Naive thymus-derived CD4-positive, alpha-beta T cell (primary cell): ENCODE measurements around the gene COA7. TPM values are rescaled to one million over a fixed set of nuclear protein-coding genes. Genes with fewer than 3 reads are reported as not detected.
"Not testable (repeated sequence)": the region's sequence is repeated elsewhere in the genome, so short reads cannot be mapped to it uniquely, and the experiment has no call there.

Source experiments
- ATAC-seq: fragments of 150-1000 bp; cut with Tn5 transposase; 2 replicates; pipeline ENCODE4 v1.10.0; 2021; ENCODE audit warnings: mild to moderate bottlenecking, moderate library complexity
- CTCF ChIA-PET: fragments of 350-600 bp; sonication (Branson Sonifier 250); formaldehyde crosslinking; loops from one replicate; lab custom pipeline; 2021; ENCODE audit warnings: antibody characterized with exemption; lab: Charles Lee
- POLR2A ChIA-PET: fragments of 350-600 bp; sonication (Branson Sonifier 250); formaldehyde crosslinking; loops from one replicate; lab custom pipeline; 2021; ENCODE audit warnings: antibody characterized with exemption, inconsistent platforms; lab: Charles Lee
- DNase-seq, 9 donors: peaks; one replicate each; pipeline versions ENCODE4 v3.0.0 to v3.0.0-alpha.2; 2020 to 2022; ENCODE audit warnings: mixed read lengths in 1 of 9
- H3K27ac ChIP-seq: one replicate; pipeline ENCODE4 v1.7.0; 2013; ENCODE audit warnings: mild to moderate bottlenecking, low read depth, low read length, moderate library complexity
- H3K27me3 ChIP-seq, 2 donors: one replicate each; pipeline ENCODE4 v1.7.0; 2013; ENCODE audit warnings: low read length in 2 of 2, mild to moderate bottlenecking in 2 of 2, moderate library complexity in 2 of 2; ENCODE audit not compliant: control insufficient read depth in 2 of 2, insufficient read depth in 2 of 2
- H3K36me3 ChIP-seq, 3 experiments: 1 replicate in 2 of 3; 2 replicates in 1 of 3; pipeline ENCODE4 v1.7.0; 2013; ENCODE audit warnings: low read length in 3 of 3, mild to moderate bottlenecking in 3 of 3, moderate library complexity in 1 of 3; ENCODE audit not compliant: insufficient read depth in 3 of 3, control insufficient read depth in 2 of 3
- H3K4me1 ChIP-seq, 2 donors: one replicate each; pipeline ENCODE4 v1.7.0; 2013; ENCODE audit warnings: low read length in 2 of 2, mild to moderate bottlenecking in 2 of 2, moderate library complexity in 1 of 2; ENCODE audit not compliant: control insufficient read depth in 2 of 2, insufficient read depth in 2 of 2
- H3K4me3 ChIP-seq: 2 replicates; pipeline ENCODE4 v1.7.0; 2013; ENCODE audit warnings: mild to moderate bottlenecking, low read length
- H3K9me3 ChIP-seq, 3 experiments: 1 replicate in 2 of 3; 2 replicates in 1 of 3; pipeline ENCODE4 v1.7.0; 2013; ENCODE audit warnings: low read length in 3 of 3; ENCODE audit not compliant: control insufficient read depth in 2 of 3
- H3K27ac Mint-ChIP-seq, 9 donors: one replicate each; pipeline ENCODE4 v1.8.0; 2020 to 2022; ENCODE audit warnings: mixed read lengths in 9 of 9, mild to moderate bottlenecking in 8 of 9, moderate library complexity in 5 of 9, inconsistent platforms in 2 of 9
- H3K27me3 Mint-ChIP-seq, 5 donors: one replicate each; pipeline ENCODE4 v1.8.0; 2021 to 2022; ENCODE audit warnings: mixed read lengths in 5 of 5, mild to moderate bottlenecking in 1 of 5
- H3K36me3 Mint-ChIP-seq, 5 donors: one replicate each; pipeline ENCODE4 v1.8.0; 2020 to 2022; ENCODE audit warnings: mixed read lengths in 5 of 5, mild to moderate bottlenecking in 3 of 5, inconsistent platforms in 1 of 5
- H3K4me1 Mint-ChIP-seq, 7 donors: one replicate each; pipeline ENCODE4 v1.8.0; 2020 to 2022; ENCODE audit warnings: mixed read lengths in 7 of 7, mild to moderate bottlenecking in 3 of 7, inconsistent platforms in 1 of 7
- H3K4me3 Mint-ChIP-seq, 10 donors: one replicate each; pipeline ENCODE4 v1.8.0; 2020 to 2022; ENCODE audit warnings: mild to moderate bottlenecking in 10 of 10, mixed read lengths in 10 of 10, moderate library complexity in 6 of 10, inconsistent platforms in 2 of 10
- H3K9me3 Mint-ChIP-seq, 11 donors: one replicate each; pipeline ENCODE4 v1.8.0; 2020 to 2022; ENCODE audit warnings: mixed read lengths in 11 of 11, mild to moderate bottlenecking in 4 of 11, inconsistent platforms in 1 of 11, moderate library complexity in 1 of 11
- intact Hi-C, 2 donors: fragments of 100-400 bp; cut with micrococcal nuclease; formaldehyde crosslinking; loops; one replicate each; pipeline ENCODE4 v1.15.1; 2023
- polyA plus RNA-seq, 2 donors: library from polyadenylated mRNA; unstranded; fragments of 300-500 nt; fragmentation: Illumina TruSeq; gene quantifications; one replicate each; pipeline ENCODE4 v1.2.3, GENCODE V29; 2021
- total RNA-seq, 6 experiments: library from RNA in 5 of 6; stranded (reverse) in 5 of 6; gene quantifications; 1 replicate in 5 of 6; 2 replicates in 1 of 6; pipeline ENCODE4 v1.2.3 and lab custom pipeline; 2021 to 2026

The COA7 gene
- total and polyA plus RNA-seq, 7 experiments from 2014 or later = 1.4 to 14.4 (median 3.0) TPM

DNA sequence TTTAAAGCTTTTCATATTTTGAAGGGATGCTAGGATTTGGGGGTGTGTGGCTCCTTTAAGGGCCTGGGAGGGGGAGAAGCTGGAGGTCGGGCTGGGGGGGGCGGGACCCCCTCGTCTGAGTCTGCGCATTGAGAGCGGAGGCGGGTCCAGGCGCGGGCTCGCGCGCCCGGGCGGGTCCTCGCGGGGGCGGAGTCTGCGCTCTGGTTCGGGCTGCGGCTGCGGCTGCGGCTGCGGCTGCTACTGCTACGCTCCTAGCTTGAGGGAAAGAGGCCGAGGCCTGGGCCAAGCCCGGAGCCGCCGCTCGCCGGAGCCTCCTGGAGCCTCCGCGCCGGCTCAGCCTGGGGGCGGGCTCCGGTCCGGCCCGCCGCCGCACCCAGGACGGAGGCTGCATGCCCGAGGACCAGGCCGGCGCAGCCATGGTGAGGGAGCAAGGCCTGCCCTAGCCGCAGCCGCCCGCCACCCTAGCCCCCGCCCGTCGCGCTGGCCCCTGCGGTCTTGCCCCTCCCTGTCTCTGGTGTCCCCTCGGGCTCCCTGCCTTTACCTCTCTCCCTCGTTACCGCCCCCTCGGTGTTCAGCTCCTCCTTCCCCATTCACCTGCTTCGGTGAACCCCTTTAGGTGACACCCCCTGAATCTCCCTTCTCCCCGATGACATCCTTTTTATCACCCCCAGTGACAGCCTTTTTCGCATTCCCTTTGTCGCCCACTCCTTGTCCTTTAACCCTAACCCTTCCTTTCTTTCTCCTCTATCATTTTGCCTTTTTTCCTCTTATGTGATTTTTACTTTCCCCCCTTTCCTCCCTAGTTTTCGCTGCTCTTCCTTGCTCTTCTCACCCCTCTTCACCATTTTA is 28.3 kb upstream of the COA7 start, which contains the start of gene ZYG11B:
ZYG11B (plus strand) TSS at position 189 of the 849 bp plus-strand sequence; CDS start at position 390, 201 bp downstream.
- DNase-seq = peak; percentile 80 to 93 (median 88)
- Histone ChIP-seq H3K4me3 (peak within 1 kb of the TSS; percentile 85), H3K9me3 (no peaks in the 10 kb centered on the region), H3K27me3 (no peaks in the 10 kb centered on the region), H3K27ac (peak within 1 kb of the TSS; percentile 89), H3K36me3 (peaks cover 0 to 4% (median 0%) of the 10 kb centered on the region in 3 experiments), H3K4me1 (peaks cover 12 to 19% of the 10 kb centered on the region in 2 donors)
- ChIA-PET CTCF (interaction anchor here (0.6 to 1.3 kb wide), 2 partner anchors 11 to 23 kb away, joined by 4 to 6 read pairs; no protein-coding TSS in a partner anchor), POLR2A (interaction anchor here (0.8 to 3.9 kb wide), 7 partner anchors 19 to 379 kb away, joined by 3 to 26 read pairs (median 3); no protein-coding TSS in a partner anchor)
- H3K9me3 Mint-ChIP-seq = peaks cover 0 to 1% (median 0%) of the 10 kb centered on the region in 11 donors
- intact Hi-C loops = loop anchor here (1.0 to 10.0 kb wide), 14 partner anchors 22 to 1218 kb away; partner anchors contain the start of genes BTF3L4 (in 2 of the 2), CC2D1B (in 2 of the 2), ECHDC2 (in 1 of the 2) and IFT25 (in 1 of the 2)
- H3K27me3 Mint-ChIP-seq = peaks cover 0 to 6% (median 0%) of the 10 kb centered on the region in 5 donors
- H3K4me1 Mint-ChIP-seq = peaks cover 24 to 60% (median 54%) of the 10 kb centered on the region in 7 donors
- peaks cover 0 to 9% (median 4%) of the 10 kb centered on the region in 5 donors for H3K36me3 Mint-ChIP-seq
- ATAC-seq = peak; percentile 97
- peak within 1 kb of the TSS; percentile 88 to 99 (median 97) for H3K4me3 Mint-ChIP-seq
- peak within 1 kb of the TSS; percentile 72 to 97 (median 90) for H3K27ac Mint-ChIP-seq

GRCh38 chr1:52725903-52726264 is 27.7 kb upstream of the COA7 start:
- Histone ChIP-seq H3K27ac (peak overlapping the region; percentile 89), H3K9me3 (no peaks in the 10 kb centered on the region), H3K4me3 (peak overlapping the region; percentile 80), H3K36me3 (peaks cover 0 to 4% (median 0%) of the 10 kb centered on the region in 3 experiments), H3K27me3 (no peaks in the 10 kb centered on the region), H3K4me1 (peaks cover 12 to 19% of the 10 kb centered on the region in 2 donors)
- Mint-ChIP-seq H3K4me1 (peaks cover 24 to 56% (median 52%) of the 10 kb centered on the region in 7 donors), H3K4me3 (peak overlapping the region; percentile 80 to 99 (median 88)), H3K36me3 (peaks cover 0 to 8% (median 0%) of the 10 kb centered on the region in 5 donors), H3K27me3 (peaks cover 0 to 6% (median 0%) of the 10 kb centered on the region in 5 donors), H3K27ac (peak overlapping the region; percentile 35 to 94 (median 87)), H3K9me3 (peaks cover 0 to 1% (median 0%) of the 10 kb centered on the region in 11 donors)
- no peak for ATAC-seq
- ChIA-PET POLR2A (interaction anchor here (0.8 to 3.9 kb wide), 8 partner anchors 19 to 378 kb away, joined by 3 to 26 read pairs (median 3); no protein-coding TSS in a partner anchor), CTCF (interaction anchor here (0.7 to 1.3 kb wide), 2 partner anchors 23 to 360 kb away, joined by 4 to 6 read pairs; partner anchors contain the start of gene CC2D1B)
- no peak for DNase-seq
- intact Hi-C loops = loop anchor here (1.0 to 10.0 kb wide), 14 partner anchors 23 to 1219 kb away; partner anchors contain the start of genes BTF3L4 (in 2 of the 2), CC2D1B (in 2 of the 2), ECHDC2 (in 1 of the 2) and IFT25 (in 1 of the 2)

- intact Hi-C loops = loop anchor here in 1 of 2 donors (10.0 kb wide), 1 partner anchor 1222 kb away; the partner anchor contains the start of genes IFT25 and LRRC42
- H3K4me1 ChIP-seq = peaks cover 12 to 15% of the 10 kb centered on the region in 2 donors
- peak overlapping the region in 3 of 10 donors; percentile 18 to 59 (median 25) for H3K4me3 Mint-ChIP-seq
- CTCF ChIA-PET = interaction anchor here (0.6 to 0.9 kb wide), 3 partner anchors 26 to 202 kb away, joined by 3 to 7 read pairs (median 4); partner anchors contain the start of gene COA7
- H3K9me3 Mint-ChIP-seq = peaks cover 0 to 1% (median 0%) of the 10 kb centered on the region in 11 donors
- H3K27ac ChIP-seq = no peak overlapping the region
- peaks cover 17 to 43% (median 37%) of the 10 kb centered on the region in 7 donors for H3K4me1 Mint-ChIP-seq
- no peaks in the 10 kb centered on the region for H3K9me3 ChIP-seq
- peak overlapping the region in 3 of 9 donors; percentile 5 to 60 (median 39) for H3K27ac Mint-ChIP-seq
- ATAC-seq (no peak), DNase-seq (no peak)
- peaks cover 0 to 4% (median 0%) of the 10 kb centered on the region in 3 experiments for H3K36me3 ChIP-seq
- H3K4me3 ChIP-seq = no peak overlapping the region
- H3K27me3 Mint-ChIP-seq = peaks cover 0 to 15% (median 0%) of the 10 kb centered on the region in 5 donors
- POLR2A ChIA-PET = interaction anchor here (1.3 kb wide), 1 partner anchor 356 kb away, joined by 4 read pairs; no protein-coding TSS in a partner anchor
- peaks cover 0 to 4% (median 0%) of the 10 kb centered on the region in 5 donors for H3K36me3 Mint-ChIP-seq
- H3K27me3 ChIP-seq = no peaks in the 10 kb centered on the region
These were observed 25.1 kb upstream of the COA7 start for GRCh38 chr1:52723260-52723659.

DNA sequence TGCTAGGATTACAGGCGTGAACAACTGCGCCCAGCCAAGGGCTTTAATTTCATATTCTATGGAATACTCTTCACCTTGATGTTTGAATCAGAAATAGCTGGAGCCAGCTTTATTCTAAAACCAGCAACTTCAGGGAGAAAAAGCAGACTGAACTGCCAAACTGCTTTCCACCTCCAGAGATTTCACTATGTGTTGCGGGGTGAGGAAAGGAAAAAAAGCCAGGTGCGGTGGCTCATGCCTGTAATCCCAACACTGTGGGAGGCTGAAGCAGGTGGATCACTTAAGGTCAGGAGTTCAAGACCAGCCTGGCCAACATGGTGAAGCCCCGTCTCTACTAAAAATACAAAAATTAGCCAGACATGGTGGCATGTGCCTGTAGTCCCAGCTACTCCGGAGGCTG is 17.1 kb upstream of the COA7 start:
- H3K27ac Mint-ChIP-seq, ATAC-seq, DNase-seq, intact Hi-C loops, H3K9me3 ChIP-seq, H3K27ac ChIP-seq, H3K4me3 Mint-ChIP-seq, H3K4me3 ChIP-seq, H3K4me1 ChIP-seq, H3K4me1 Mint-ChIP-seq, H3K9me3 Mint-ChIP-seq, CTCF ChIA-PET, H3K27me3 ChIP-seq, H3K36me3 ChIP-seq, H3K36me3 Mint-ChIP-seq, POLR2A ChIA-PET: not testable (repeated sequence)
- peaks cover 0 to 13% (median 0%) of the 10 kb centered on the region in 5 donors for H3K27me3 Mint-ChIP-seq

- ChIA-PET CTCF (no interaction called here), POLR2A (interaction anchor here (0.7 kb wide), 2 partner anchors 9 to 17 kb away, joined by 3 read pairs; no protein-coding TSS in a partner anchor)
- peaks cover 0 to 1% (median 0%) of the 10 kb centered on the region in 11 donors for H3K9me3 Mint-ChIP-seq
- H3K4me1 ChIP-seq = no peaks in the 10 kb centered on the region
- no peaks in the 10 kb centered on the region for H3K9me3 ChIP-seq
- H3K27me3 Mint-ChIP-seq = peaks cover 0 to 4% (median 0%) of the 10 kb centered on the region in 5 donors
- H3K36me3 ChIP-seq = no peaks in the 10 kb centered on the region
- no peak overlapping the region for H3K4me3 Mint-ChIP-seq
- H3K27ac ChIP-seq = no peak overlapping the region
- no peak overlapping the region for H3K4me3 ChIP-seq
- DNase-seq (no peak), ATAC-seq (no peak)
- H3K27ac Mint-ChIP-seq = peak overlapping the region in 1 of 9 donors; percentile 22
- intact Hi-C loops = no loop called here
- peaks cover 0 to 7% (median 0%) of the 10 kb centered on the region in 7 donors for H3K4me1 Mint-ChIP-seq
- no peaks in the 10 kb centered on the region for H3K27me3 ChIP-seq
- H3K36me3 Mint-ChIP-seq = no peaks in the 10 kb centered on the region
These were observed 15.4 kb upstream of the COA7 start for GRCh38 chr1:52713590-52713989.

GRCh38 chr1:52709016-52709415 is 10.9 kb upstream of the COA7 start:
- intact Hi-C loops = loop anchor here in 1 of 2 donors (10.0 kb wide), 1 partner anchor 616 kb away; the partner anchor contains the start of gene LRP8
- H3K4me1 ChIP-seq = no peaks in the 10 kb centered on the region
- CTCF ChIA-PET = no interaction called here
- no peaks in the 10 kb centered on the region for H3K36me3 ChIP-seq
- ATAC-seq = no peak
- peaks cover 0 to 1% (median 0%) of the 10 kb centered on the region in 11 donors for H3K9me3 Mint-ChIP-seq
- H3K4me1 Mint-ChIP-seq = peaks cover 0 to 9% (median 4%) of the 10 kb centered on the region in 7 donors
- POLR2A ChIA-PET = no interaction called here
- no peaks in the 10 kb centered on the region for H3K9me3 ChIP-seq
- peaks cover 0 to 17% (median 0%) of the 10 kb centered on the region in 5 donors for H3K27me3 Mint-ChIP-seq
- no peaks in the 10 kb centered on the region for H3K27me3 ChIP-seq
- H3K27ac Mint-ChIP-seq = peak overlapping the region in 1 of 9 donors; percentile 41
- no peak for DNase-seq
- no peaks in the 10 kb centered on the region for H3K36me3 Mint-ChIP-seq
- no peak overlapping the region for H3K4me3 Mint-ChIP-seq
- no peak overlapping the region for H3K4me3 ChIP-seq
- H3K27ac ChIP-seq = no peak overlapping the region
